Thoracic aorta (tissue), 2 donors: ENCODE measurements around the gene STOML1. TPM values are rescaled to one million over a fixed set of nuclear protein-coding genes. Genes with fewer than 3 reads are reported as not detected.

Experiments
- ATAC-seq: fragments of 150-250 bp; one replicate; pipeline ENCODE4 v1.8.0; 2017; ENCODE audit warnings: low read depth; ENCODE audit not compliant: insufficient number of reproducible peaks, low FRiP score
- DNase-seq: peaks from one replicate; pipeline ENCODE4 v3.0.0-alpha.2; 2020; ENCODE audit warnings: low spot score
- H3K27ac ChIP-seq, 2 donors: fragments of 200-600 bp; sonication (generic); 1 replicate in 1 of 2; 2 replicates in 1 of 2; pipeline ENCODE4 v1.5.1; 2016; ENCODE audit warnings: mild to moderate bottlenecking in 2 of 2, moderate library complexity in 2 of 2
- H3K27me3 ChIP-seq: fragments of 200-600 bp; sonication (generic); replicated peaks from 2 replicates; pipeline ENCODE4 v1.6.0; 2016; ENCODE audit warnings: mild to moderate bottlenecking; ENCODE audit not compliant: insufficient read depth
- H3K36me3 ChIP-seq: fragments of 200-600 bp; sonication (generic); one replicate; pipeline ENCODE4 v1.5.1; 2016
- H3K4me1 ChIP-seq, 2 donors: fragments of 200-600 bp; sonication (generic); 1 replicate in 1 of 2; 2 replicates in 1 of 2; pipeline versions ENCODE4 v1.5.1 to v1.6.0; 2016; ENCODE audit warnings: low read depth in 2 of 2, mild to moderate bottlenecking in 1 of 2; ENCODE audit not compliant: control insufficient read depth in 1 of 2
- H3K4me3 ChIP-seq: fragments of 200-600 bp; sonication (generic); 2 replicates; pipeline ENCODE4 v1.5.1; 2016; ENCODE audit warnings: mild to moderate bottlenecking
- H3K9me3 ChIP-seq: fragments of 200-600 bp; sonication (generic); 2 replicates; pipeline ENCODE4 v1.5.1; 2016
- CTCF ChIP-seq: fragments of 200-600 bp; sonication (generic); IDR thresholded peaks from one replicate; pipeline ENCODE4 v1.5.1; 2019; ENCODE audit warnings: antibody characterized with exemption
- total RNA-seq, 2 donors: library from RNA; depleted of rRNA; stranded (reverse); fragments of >200 nt; gene quantifications; one replicate each; pipeline versions ENCODE4 v1.1.0 to v1.2.3, GENCODE V29; 2016

STOML1 gene
- total RNA-seq, 2 donors from 2014 or later, result 23.6 to 37.9 TPM

- Histone ChIP-seq H3K4me1 (peaks cover 49 to 79% of the 10 kb centered on the region in 2 donors), H3K4me3 (peak overlapping the region; percentile 95), H3K27me3 (no peaks in the 10 kb centered on the region), H3K36me3 (peaks cover 8% of the 10 kb centered on the region), H3K27ac (peak overlapping the region; percentile 41 to 89), H3K9me3 (no peaks in the 10 kb centered on the region)
- no peak for TF ChIP-seq CTCF
- ATAC-seq (no peak), DNase-seq (no peak)
Measured at GRCh38 chr15:73993211-73993994, 1.3 kb upstream of the STOML1 start.

GRCh38 chr15:73992594-73992898 lies 451 bp upstream of the STOML1 start:
- H3K9me3 ChIP-seq, result no peaks in the 10 kb centered on the region

GRCh38 chr15:73991260-73991659 lies 835 bp downstream of the STOML1 start:
- peak overlapping the region; percentile 71 for H3K4me3 ChIP-seq
- DNase-seq (peak; percentile 40), ATAC-seq (peak; percentile 19)
- H3K36me3 ChIP-seq, result peaks cover 4% of the 10 kb centered on the region
- H3K27ac ChIP-seq, result peak overlapping the region; percentile 65 to 67
- no peaks in the 10 kb centered on the region for H3K9me3 ChIP-seq
- H3K27me3 ChIP-seq, result no peaks in the 10 kb centered on the region
- no peak for TF ChIP-seq CTCF
- peaks cover 38 to 68% of the 10 kb centered on the region in 2 donors for H3K4me1 ChIP-seq

More at GRCh38 chr15:73992594-73992898, 451 bp upstream of the STOML1 start:
- TF ChIP-seq CTCF, result peak; percentile 31
- Histone ChIP-seq H3K4me3 (peak overlapping the region; percentile 71), H3K27ac (peak overlapping the region; percentile 43 to 65), H3K36me3 (peaks cover 4% of the 10 kb centered on the region), H3K4me1 (peaks cover 49 to 75% of the 10 kb centered on the region in 2 donors), H3K27me3 (no peaks in the 10 kb centered on the region)
- ATAC-seq (no peak), DNase-seq (no peak)

- H3K4me1 ChIP-seq, result peaks cover 31 to 59% of the 10 kb centered on the region in 2 donors
Measured at GRCh38 chr15:73990250-73991005, 1.7 kb downstream of the STOML1 start.

More at GRCh38 chr15:73990250-73991005, 1.7 kb downstream of the STOML1 start:
- DNase-seq, result no peak
- H3K36me3 ChIP-seq, result peaks cover 4% of the 10 kb centered on the region
- no peak overlapping the region for H3K4me3 ChIP-seq
- H3K27ac ChIP-seq, result peak overlapping the region; percentile 65 to 67
- no peak for ATAC-seq
- no peaks in the 10 kb centered on the region for H3K9me3 ChIP-seq
- TF ChIP-seq CTCF, result no peak
- no peaks in the 10 kb centered on the region for H3K27me3 ChIP-seq
